ENCODE measurements around the gene SSH2.

GRCh38 chr17:29874931-29875596 is 55.0 kb downstream of the SSH2 start:
- TF ChIP-seq, protein P1, sequence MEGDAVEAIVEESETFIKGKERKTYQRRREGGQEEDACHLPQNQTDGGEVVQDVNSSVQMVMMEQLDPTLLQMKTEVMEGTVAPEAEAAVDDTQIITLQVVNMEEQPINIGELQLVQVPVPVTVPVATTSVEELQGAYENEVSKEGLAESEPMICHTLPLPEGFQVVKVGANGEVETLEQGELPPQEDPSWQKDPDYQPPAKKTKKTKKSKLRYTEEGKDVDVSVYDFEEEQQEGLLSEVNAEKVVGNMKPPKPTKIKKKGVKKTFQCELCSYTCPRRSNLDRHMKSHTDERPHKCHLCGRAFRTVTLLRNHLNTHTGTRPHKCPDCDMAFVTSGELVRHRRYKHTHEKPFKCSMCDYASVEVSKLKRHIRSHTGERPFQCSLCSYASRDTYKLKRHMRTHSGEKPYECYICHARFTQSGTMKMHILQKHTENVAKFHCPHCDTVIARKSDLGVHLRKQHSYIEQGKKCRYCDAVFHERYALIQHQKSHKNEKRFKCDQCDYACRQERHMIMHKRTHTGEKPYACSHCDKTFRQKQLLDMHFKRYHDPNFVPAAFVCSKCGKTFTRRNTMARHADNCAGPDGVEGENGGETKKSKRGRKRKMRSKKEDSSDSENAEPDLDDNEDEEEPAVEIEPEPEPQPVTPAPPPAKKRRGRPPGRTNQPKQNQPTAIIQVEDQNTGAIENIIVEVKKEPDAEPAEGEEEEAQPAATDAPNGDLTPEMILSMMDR (conservative IDR thresholded peaks at IDR 0.05; ENCODE audit: low read length), result no peak
- TF ChIP-seq EZH2phosphoT487 (IDR thresholded peaks at IDR 0.05; ENCODE audit: borderline replicate concordance, low read depth, low read length), result no peak

All from OCI-LY7 (cell line).